HG03460 (cell line): Measurements from ENCODE around the gene LAMA5.

ENCODE experiments used
- ATAC-seq: cut with Tn5 transposase; IDR thresholded peaks from one replicate; pipeline ENCODE4 v1.9.1; 2021; ENCODE audit not compliant: unreplicated experiment

LAMA5 gene

GRCh38 chr20:62268228-62268900 is 98.7 kb downstream of the LAMA5 start:
- ATAC-seq, result no peak

GRCh38 chr20:62267543-62267942 is 99.6 kb downstream of the LAMA5 start:
- ATAC-seq, result no peak

GRCh38 chr20:62266851-62267250 is 100.3 kb downstream of the LAMA5 start:
- no peak for ATAC-seq

GRCh38 chr20:62266340-62266739 is 100.8 kb downstream of the LAMA5 start:
- ATAC-seq, result no peak

GRCh38 chr20:62265365-62265764 is 101.7 kb downstream of the LAMA5 start:
- ATAC-seq, result no peak

DNA sequence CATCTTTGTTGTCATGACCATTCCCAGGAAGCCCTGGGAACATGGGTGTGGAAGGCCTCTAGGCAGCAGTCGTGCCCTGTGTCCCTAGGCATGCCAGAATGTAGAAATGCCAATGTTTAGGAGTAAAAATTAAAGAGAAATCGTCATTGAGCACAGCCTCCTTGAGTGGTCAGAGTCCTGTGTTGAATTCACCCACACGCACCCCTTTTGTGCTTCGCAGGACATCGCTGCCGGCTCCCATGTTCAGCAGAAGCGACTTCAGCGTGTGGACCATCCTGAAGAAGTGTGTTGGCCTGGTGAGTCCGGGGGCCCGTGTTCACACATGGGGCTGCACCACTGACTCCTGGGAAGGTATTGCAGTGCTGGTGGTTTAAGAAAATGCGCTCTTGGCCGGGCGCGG is 103.7 kb downstream of the LAMA5 start:
- ATAC-seq, result no peak

DNA sequence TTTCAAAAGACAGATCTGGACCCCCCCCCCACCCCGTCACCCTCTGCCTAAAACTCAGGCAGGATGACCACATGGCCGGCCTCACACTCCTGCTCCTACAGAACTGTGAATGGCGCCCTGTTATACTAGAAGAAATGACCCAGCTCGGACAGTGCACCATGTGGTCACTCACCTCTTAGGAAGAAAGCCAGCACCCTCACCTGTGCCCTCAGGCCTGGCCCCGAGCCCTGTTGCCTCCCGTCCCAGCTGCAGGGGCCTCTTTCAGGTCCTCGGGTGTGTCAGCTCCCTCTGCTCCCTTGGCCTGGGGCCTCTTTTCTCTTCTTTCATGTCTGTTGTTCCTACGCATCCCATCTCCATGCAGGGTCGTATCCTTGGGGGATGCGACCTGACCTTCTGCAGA is 105.0 kb downstream of the LAMA5 start:
- ATAC-seq, result no peak

- ATAC-seq, result no peak
These were observed 107.9 kb downstream of the LAMA5 start for GRCh38 chr20:62259294-62259565.
